HepG2 (cell line): ENCODE data around the gene TRIM23. TPM values are rescaled to one million over a fixed set of nuclear protein-coding genes. Genes with fewer than 3 reads are reported as not detected.

Experiments
- ATF6 ChIP-seq: sonication (generic); formaldehyde crosslinking; conservative IDR thresholded peaks from 2 replicates; pipeline ENCODE4 v1.4.0; 2020; ENCODE audit warnings: missing genetic modification reagents
- CBFB ChIP-seq: sonication (generic); formaldehyde crosslinking; IDR thresholded peaks from 2 replicates; pipeline ENCODE4 v1.4.0; 2020; ENCODE audit warnings: missing genetic modification reagents
- FUBP1 ChIP-seq: sonication (generic); formaldehyde crosslinking; IDR thresholded peaks from 2 replicates; pipeline ENCODE4 v1.5.1; 2020; ENCODE audit warnings: missing genetic modification reagents, mild to moderate bottlenecking, borderline replicate concordance
- HMGA1 ChIP-seq: sonication (generic); formaldehyde crosslinking; conservative IDR thresholded peaks from 2 replicates; pipeline ENCODE4 v1.4.0; 2020; ENCODE audit warnings: missing genetic modification reagents
- IKZF5 ChIP-seq: IDR thresholded peaks from 2 replicates; pipeline ENCODE4 v1.6.1; 2018; ENCODE audit warnings: missing genetic modification reagents, mild to moderate bottlenecking, missing compliant biosample characterization
- MAFK ChIP-seq, 2 experiments: IDR thresholded peaks in 1 of 2; conservative IDR thresholded peaks in 1 of 2; 2 replicates each; pipeline ENCODE4 v1.6.1; 2011; ENCODE audit warnings: improper control_type of control experiment in 2 of 2, low read length in 2 of 2
- NFKB2 ChIP-seq: sonication (generic); formaldehyde crosslinking; IDR thresholded peaks from 2 replicates; pipeline ENCODE4 v1.4.0; 2020; ENCODE audit warnings: missing genetic modification reagents, borderline replicate concordance
- PTBP1 ChIP-seq: fragments of 200-400 bp; formaldehyde crosslinking; IDR thresholded peaks from 2 replicates; pipeline ENCODE4 v1.6.1; 2018; ENCODE audit warnings: low read length, low read depth; ENCODE audit not compliant: poor library complexity, severe bottlenecking
- ZBTB39 ChIP-seq: sonication (generic); formaldehyde crosslinking; IDR thresholded peaks from 2 replicates; pipeline ENCODE4 v1.5.0; 2020; ENCODE audit warnings: missing genetic modification reagents
- ZNF446 ChIP-seq: sonication (generic); formaldehyde crosslinking; IDR thresholded peaks from 2 replicates; pipeline ENCODE4 v1.5.0; 2020; ENCODE audit warnings: mild to moderate bottlenecking, missing genetic modification reagents
- ZXDC ChIP-seq: sonication (generic); formaldehyde crosslinking; IDR thresholded peaks from 2 replicates; pipeline ENCODE4 v1.5.0; 2020; ENCODE audit warnings: mild to moderate bottlenecking, missing genetic modification reagents
- polyA plus RNA-seq, 8 experiments: library from polyadenylated mRNA; depleted of rRNA in 3 of 8; stranded (reverse) in 7 of 8; unstranded in 1 of 8; fragments of >200 nt; fragmentation: Illumina TruSeq in 4 of 8; extraction: Trizol in 4 of 8; gene quantifications; 2 replicates each; pipeline versions ENCODE4 v1.2.1 to v1.2.3, GENCODE V29; 2011 to 2016; ENCODE audit warnings: low read depth in 4 of 8, missing spikeins in 1 of 8, mixed read lengths in 1 of 8; ENCODE audit not compliant: insufficient read depth in 1 of 8
- total RNA-seq, 5 experiments: library from RNA; depleted of rRNA; stranded (reverse); fragments of >200 nt; fragmentation: Illumina TruSeq; extraction: Trizol; gene quantifications; 2 replicates each; pipeline ENCODE4 v1.2.3, GENCODE V29; 2016; ENCODE audit warnings: low read depth in 1 of 5

Gene TRIM23
- total and polyA plus RNA-seq, 2 of the 13 experiments (the other 11 are each of a cell fraction or from before 2014, with no cell fraction given), result 4.6 to 11.4 TPM

GRCh38 chr5:65624571-65625555 is 730 bp upstream of the TRIM23 start, which contains the start of the genes SHLD3 and TRAPPC13 (continued):
- TF ChIP-seq ZNF446 (CRISPR knock-in tag), result no peak
- no peak for TF ChIP-seq HMGA1 (CRISPR knock-in tag)
- peak; percentile 75 for TF ChIP-seq PTBP1
- no peak for TF ChIP-seq ZXDC (CRISPR knock-in tag)
- TF ChIP-seq NFKB2 (CRISPR knock-in tag), result no peak
- no peak for TF ChIP-seq ZBTB39
- TF ChIP-seq FUBP1 (CRISPR knock-in tag), result no peak
- TF ChIP-seq CBFB (CRISPR knock-in tag), result no peak
- no peak for TF ChIP-seq MAFK (conservative IDR thresholded peaks at IDR 0.05 in 1 of 2, IDR thresholded peaks at IDR 0.05 in 1 of 2; ENCODE audit: low read length in 2 of 2)
- 0 out of 2 replicates have a peak, but pooled peaks have one; percentile 16 for TF ChIP-seq IKZF5 (CRISPR knock-in tag)
- no peak for TF ChIP-seq ATF6
